Measurements from ENCODE around the gene PRCP.
A peak's percentile ranks its signal among the peaks of the same experiment; 100 is the strongest.

Gene PRCP

DNA sequence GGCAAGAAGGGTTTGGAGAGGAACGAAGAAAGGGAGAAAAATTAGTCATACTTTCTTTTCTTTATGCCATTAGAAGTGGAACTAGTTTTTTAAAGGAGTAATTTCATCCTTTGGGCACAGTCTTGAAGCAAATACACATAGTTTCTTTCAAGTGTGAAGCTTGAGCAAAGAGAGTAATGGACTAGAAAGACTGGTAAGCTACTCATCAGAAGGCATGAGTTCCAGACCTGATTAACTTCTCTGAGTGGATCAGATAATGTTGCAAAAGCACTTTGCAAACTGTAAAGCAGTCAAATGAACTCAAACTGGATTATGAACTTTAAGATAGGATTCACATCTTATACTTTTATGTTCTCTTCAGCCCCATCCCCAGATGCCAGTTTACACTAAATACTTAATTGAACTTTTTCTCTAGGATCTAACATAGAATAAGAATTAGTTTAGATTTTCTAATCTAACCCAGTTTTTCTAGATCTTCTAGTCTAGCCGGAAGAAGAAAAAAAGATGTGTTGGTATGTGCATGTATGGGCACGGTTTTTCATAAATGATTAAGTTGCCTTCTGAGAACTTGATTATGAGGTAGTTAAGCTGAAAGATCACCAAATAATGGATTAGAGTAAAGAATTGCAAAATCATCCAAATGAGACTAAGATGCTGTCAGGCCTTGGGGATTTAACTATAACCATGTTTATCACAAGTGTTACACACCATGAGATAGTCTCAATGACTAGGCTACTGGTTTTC is 3.8 kb upstream of the PRCP start:
- no peak for TF ChIP-seq TAF1 (IDR thresholded peaks at IDR 0.05; ENCODE audit: borderline replicate concordance, low read depth, low read length)
- TF ChIP-seq POLR2A (IDR thresholded peaks at IDR 0.05; ENCODE audit: low read depth, low read length), result no peak
- no peak for TF ChIP-seq POLR2AphosphoS5 (IDR thresholded peaks at IDR 0.05; ENCODE audit: low read depth, low read length)
- no peak for DNase-seq (ENCODE audit: insufficient read length)

DNA sequence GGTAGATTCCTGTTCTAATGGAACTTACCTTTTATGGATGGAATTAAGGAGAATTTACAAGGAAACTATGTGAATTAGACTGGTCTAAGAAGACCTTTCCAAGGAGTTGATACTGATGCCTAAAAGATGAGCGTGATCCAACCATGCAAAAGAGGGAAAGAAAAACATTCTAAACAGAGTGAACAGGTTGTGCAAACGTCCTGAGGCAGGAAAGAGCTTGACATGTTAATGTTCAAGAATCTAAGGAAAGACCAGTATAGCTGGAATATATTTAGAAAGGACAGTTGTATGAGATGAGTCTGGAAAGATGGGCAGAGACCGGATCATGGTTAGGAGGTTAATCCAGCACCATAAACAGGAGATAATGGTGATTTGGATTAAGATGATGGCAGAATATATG is 2.6 kb upstream of the PRCP start:
- FAIRE-seq (no peak), DNase-seq (ENCODE audit: insufficient read length) (no peak)
- TF ChIP-seq POLR2A (IDR thresholded peaks at IDR 0.05; ENCODE audit: low read depth, low read length), result no peak
- TF ChIP-seq TAF1 (IDR thresholded peaks at IDR 0.05; ENCODE audit: borderline replicate concordance, low read depth, low read length), result no peak
- no peak for TF ChIP-seq POLR2AphosphoS5 (IDR thresholded peaks at IDR 0.05; ENCODE audit: low read depth, low read length)

More for the DNA sequence above, 3.8 kb upstream of the PRCP start:
- no peak for FAIRE-seq

DNA sequence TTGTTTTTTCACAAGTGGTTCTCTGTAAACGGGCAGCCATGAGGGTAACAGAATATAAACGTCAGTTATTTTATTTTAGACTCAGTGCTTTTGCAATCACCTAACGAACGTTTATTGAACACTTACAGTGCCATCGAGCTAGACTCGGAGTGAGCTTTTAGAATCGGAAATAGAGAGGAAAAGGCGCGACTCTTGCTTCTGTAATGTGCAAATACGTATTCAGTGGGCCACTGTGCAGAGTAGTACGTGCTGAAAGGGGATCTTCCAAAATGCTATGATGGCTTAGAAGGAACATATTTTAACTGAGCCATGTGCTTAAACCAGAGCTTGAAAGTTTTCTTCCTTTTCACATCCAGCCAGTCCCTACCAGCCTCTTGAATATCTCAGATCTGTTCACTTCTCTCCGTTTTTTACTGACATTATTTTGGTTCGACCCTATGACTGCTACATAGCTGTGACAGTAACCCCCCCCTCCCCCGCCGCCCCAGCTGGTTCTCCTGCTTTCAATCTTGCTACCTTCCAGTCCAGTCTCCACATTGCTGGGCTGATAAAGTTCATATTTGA is 1.8 kb upstream of the PRCP start:
- DNase-seq (ENCODE audit: insufficient read length), result no peak
- TF ChIP-seq TAF1 (IDR thresholded peaks at IDR 0.05; ENCODE audit: borderline replicate concordance, low read depth, low read length), result no peak
- no peak for TF ChIP-seq POLR2AphosphoS5 (IDR thresholded peaks at IDR 0.05; ENCODE audit: low read depth, low read length)
- no peak for TF ChIP-seq POLR2A (IDR thresholded peaks at IDR 0.05; ENCODE audit: low read depth, low read length)
- FAIRE-seq, result peak; percentile 86

DNA sequence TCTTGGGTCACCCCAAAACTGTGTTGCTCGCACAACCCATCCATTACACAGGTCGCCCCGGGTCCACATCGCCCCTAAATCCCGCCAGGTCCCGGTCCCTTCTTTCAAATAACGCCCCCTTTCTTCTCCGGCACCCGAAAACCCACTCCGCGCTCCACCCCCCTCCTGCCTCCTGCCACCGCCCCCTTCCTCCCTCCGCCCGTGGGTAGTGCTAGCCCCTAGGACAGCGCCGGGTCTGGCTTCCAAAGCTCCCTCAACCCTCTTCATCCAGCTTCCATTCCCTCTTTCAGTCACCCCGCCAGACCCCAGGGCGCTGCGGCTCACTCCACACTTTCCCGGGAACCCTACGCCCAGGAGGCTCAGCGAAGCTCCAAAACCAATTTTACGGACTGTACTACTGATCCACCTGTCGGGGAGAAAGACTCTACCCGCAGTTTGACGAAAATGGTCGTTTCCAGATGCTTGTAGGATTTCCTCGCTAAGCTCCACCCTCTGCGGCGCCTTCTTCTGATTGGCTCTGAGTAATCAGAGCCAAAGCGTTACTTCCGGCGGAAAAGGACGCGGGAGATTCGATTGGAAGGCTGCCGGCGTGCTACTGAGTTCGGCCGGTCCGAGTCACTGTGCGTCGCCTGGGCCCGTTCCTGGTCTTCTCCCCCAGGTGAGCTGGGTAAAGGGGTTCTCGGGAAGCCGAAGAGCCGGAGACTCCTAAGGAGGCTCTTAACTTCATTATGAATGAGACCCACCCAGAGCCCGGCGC is 1.1 kb upstream of the PRCP start, which contains the start of gene DDIAS:
TSS of gene DDIAS (plus strand) at position 572 of the 757 bp plus-strand sequence. CDS start 13,003 bp downstream, outside the sequence.
- peak; percentile 58 for DNase-seq (ENCODE audit: insufficient read length)
- no peak for FAIRE-seq
- TF ChIP-seq POLR2A (IDR thresholded peaks at IDR 0.05; ENCODE audit: low read depth, low read length), result peak; percentile 66; the same call in 1 of the 2 replicates
- TF ChIP-seq POLR2AphosphoS5 (IDR thresholded peaks at IDR 0.05; ENCODE audit: low read depth, low read length), result no peak
- TF ChIP-seq TAF1 (IDR thresholded peaks at IDR 0.05; ENCODE audit: borderline replicate concordance, low read depth, low read length), result peak; percentile 15; the same call in 1 of the 2 replicates

DNA sequence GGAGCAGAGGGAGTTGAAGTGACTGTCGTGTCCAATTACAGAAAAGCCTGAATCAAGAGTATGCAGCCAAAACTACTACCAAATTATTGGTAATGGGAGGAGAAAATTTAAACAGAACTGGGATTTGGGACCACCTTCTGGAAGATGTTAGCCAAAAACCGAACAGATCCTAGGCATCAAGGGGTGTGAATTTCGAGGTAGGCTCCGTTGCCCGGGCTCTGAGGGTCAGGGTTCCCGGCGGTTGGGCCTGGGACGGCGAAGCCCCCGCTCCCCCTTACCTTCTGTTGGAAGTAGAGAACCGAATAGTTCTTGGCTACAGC is 313 bp downstream of the PRCP start:
- DNase-seq (ENCODE audit: insufficient read length) (no peak), FAIRE-seq (no peak)
- TF ChIP-seq TAF1 (IDR thresholded peaks at IDR 0.05; ENCODE audit: borderline replicate concordance, low read depth, low read length), result no peak
- no peak for TF ChIP-seq POLR2AphosphoS5 (IDR thresholded peaks at IDR 0.05; ENCODE audit: low read depth, low read length)
- no peak for TF ChIP-seq POLR2A (IDR thresholded peaks at IDR 0.05; ENCODE audit: low read depth, low read length)

DNA sequence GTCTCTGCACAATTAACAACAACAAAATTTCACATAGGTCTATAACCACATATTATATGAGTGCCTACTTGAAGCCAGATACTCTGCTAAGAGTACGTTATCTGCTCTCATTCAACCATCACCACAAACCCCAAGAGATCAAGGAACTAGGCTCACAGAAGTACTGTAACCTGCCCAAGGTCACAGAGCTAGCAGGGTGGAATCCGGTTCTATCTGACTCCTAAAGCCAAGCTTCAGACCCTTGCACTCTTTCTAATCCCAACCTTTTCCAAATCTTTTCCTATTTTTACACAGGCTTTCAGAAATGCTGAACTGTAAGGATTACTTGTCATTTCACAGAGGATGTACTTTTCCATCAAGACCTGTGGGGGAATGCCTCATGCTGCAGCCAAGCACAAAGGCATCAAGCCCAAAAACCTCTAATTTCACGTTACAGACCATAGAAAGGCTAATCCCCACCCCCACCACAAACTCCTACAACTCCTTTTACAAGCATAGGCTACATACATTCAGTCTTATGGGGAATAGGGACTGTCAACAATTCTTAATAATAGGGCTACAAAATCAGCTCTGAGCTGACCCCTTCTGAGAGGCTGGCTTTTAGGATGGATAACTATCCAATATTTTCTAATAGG is 927 bp downstream of the PRCP start:
- no peak for TF ChIP-seq TAF1 (IDR thresholded peaks at IDR 0.05; ENCODE audit: borderline replicate concordance, low read depth, low read length)
- TF ChIP-seq POLR2AphosphoS5 (IDR thresholded peaks at IDR 0.05; ENCODE audit: low read depth, low read length), result no peak
- no peak for TF ChIP-seq POLR2A (IDR thresholded peaks at IDR 0.05; ENCODE audit: low read depth, low read length)
- peak; percentile 60 for FAIRE-seq

DNA sequence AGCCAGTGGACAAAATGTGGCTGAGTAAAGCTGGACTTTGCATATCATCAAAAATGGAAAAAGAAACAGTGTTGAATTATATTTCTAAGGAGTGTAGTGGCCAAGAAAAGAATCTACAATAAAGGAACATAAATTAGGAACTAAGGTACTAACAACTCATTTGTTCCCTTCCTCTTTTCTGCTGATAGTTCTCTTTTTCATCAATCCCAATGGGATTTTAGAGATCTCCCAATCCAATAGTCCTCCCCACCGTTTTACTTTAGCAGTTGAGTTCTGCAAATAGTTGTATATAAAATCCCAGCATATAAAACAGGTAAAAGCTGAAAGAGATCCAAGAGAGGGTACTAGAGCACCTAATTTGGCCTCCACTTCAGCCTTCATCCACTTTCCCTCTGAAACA is 2.0 kb downstream of the PRCP start:
- no peak for DNase-seq (ENCODE audit: insufficient read length)
- no peak for FAIRE-seq
- TF ChIP-seq POLR2A (IDR thresholded peaks at IDR 0.05; ENCODE audit: low read depth, low read length), result no peak

More for the DNA sequence above, 927 bp downstream of the PRCP start:
- DNase-seq (ENCODE audit: insufficient read length), result no peak

DNA sequence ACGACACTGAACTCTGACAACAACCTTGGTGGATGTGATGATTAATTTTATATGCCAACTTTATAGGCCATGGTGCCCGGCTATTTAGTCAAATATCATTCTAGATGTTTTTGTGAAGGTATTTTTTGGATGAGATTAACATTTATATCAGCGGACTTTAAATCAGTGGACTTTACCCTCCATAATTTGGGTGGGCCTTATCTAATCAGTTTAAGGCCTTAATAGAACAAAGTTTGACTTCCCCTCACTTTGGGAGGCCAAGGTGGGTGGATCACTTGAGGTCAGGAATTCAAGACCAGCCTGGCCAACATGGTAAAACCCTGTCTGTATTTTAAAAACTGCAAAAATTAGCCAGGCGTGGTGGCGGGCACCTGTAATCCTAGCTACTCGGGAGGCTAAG is 4.0 kb downstream of the PRCP start:
- TF ChIP-seq TAF1 (IDR thresholded peaks at IDR 0.05; ENCODE audit: borderline replicate concordance, low read depth, low read length) (no peak), POLR2A (IDR thresholded peaks at IDR 0.05; ENCODE audit: low read depth, low read length) (no peak), POLR2AphosphoS5 (IDR thresholded peaks at IDR 0.05; ENCODE audit: low read depth, low read length) (no peak)
- DNase-seq (ENCODE audit: insufficient read length) (no peak), FAIRE-seq (no peak)

DNA sequence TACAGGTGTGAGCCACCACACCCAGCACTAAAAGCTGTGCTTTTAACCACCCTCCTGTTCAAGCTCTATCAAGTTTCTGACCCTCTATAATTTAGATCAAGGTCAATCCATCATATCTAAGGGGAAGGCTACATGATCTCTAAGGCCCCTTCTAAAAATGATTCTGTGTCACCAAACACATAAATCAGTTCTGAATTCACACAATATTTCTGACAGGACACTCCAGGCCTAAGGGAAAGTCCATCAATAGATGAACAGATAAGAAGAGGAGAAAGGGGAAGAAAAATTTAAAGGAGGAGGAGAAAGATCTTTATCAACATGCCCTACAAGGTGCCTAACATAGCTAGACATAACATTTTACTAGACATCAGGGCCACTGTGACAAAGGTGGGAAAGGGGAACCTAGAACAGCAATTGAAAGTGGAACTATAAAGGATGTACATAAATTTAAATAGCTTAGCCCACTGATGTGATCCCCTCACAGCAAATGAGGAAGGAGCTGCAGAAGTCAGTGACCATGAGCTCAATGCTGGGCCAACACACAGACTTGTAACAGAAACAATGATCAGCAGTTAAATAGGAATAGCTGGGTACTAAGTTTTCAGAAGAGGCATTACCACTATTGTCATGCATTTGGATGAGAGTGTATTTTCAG is 4.7 kb downstream of the PRCP start:
- DNase-seq (ENCODE audit: insufficient read length), result no peak
- no peak for TF ChIP-seq TAF1 (IDR thresholded peaks at IDR 0.05; ENCODE audit: borderline replicate concordance, low read depth, low read length)
- FAIRE-seq, result peak; percentile 84

DNA sequence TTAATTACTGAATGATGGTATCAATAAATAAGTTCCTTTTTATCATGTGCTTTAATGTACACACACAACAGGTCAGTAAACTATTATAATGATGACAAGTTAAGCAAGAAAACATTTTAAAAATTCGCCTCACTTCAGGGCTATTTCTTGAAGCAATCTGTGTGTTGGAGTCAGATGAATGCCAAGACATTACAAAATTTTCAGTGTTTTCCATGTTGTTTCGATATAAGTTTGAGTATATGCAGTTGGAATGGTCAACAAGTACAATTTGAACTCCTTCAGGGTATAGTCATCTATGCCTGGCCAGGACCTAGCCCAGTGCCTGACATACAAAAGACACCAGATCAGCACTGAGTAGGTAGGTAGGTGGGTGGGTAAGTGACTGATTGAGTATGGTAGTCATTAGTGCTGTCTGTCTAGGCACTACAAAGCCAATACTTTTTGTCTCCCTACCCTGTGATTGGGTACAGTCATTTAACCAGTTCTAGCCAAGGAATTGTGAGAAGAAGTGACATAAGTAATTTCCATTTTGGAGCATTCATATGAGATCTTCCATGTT is 7.5 kb downstream of the PRCP start:
- DNase-seq (ENCODE audit: insufficient read length), result no peak
- TF ChIP-seq POLR2A (IDR thresholded peaks at IDR 0.05; ENCODE audit: low read depth, low read length), result no peak
- no peak for TF ChIP-seq TAF1 (IDR thresholded peaks at IDR 0.05; ENCODE audit: borderline replicate concordance, low read depth, low read length)
- TF ChIP-seq POLR2AphosphoS5 (IDR thresholded peaks at IDR 0.05; ENCODE audit: low read depth, low read length), result no peak
- FAIRE-seq, result peak; percentile 79

DNA sequence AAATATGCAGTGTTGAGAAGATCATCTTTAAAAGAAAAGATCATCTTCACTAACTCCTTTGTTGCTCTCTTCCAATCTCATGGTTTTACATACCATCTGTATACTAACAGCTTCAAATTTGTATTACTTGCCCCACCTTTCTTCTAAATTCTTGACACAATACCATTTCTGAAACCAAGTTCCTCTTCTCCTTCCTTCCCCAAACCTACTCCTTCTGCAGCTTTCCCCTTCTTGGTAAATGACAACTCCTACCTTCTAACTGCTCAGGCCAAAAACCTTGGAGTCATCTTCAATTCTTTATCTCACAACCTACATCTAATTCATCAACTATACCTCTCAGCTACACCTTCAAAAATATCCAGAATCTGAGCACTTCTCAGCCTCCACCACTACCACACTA is 9.3 kb downstream of the PRCP start:
- DNase-seq (ENCODE audit: insufficient read length) (no peak), FAIRE-seq (no peak)
- TF ChIP-seq POLR2AphosphoS5 (IDR thresholded peaks at IDR 0.05; ENCODE audit: low read depth, low read length) (no peak), TAF1 (IDR thresholded peaks at IDR 0.05; ENCODE audit: borderline replicate concordance, low read depth, low read length) (no peak), POLR2A (IDR thresholded peaks at IDR 0.05; ENCODE audit: low read depth, low read length) (no peak)
